Activated CD4-positive, CD25-positive, alpha-beta regulatory T cell treated with anti-CD3 and anti-CD28 coated beads, Interleukin-2, amount 50 U/mL, for 24 hours (primary cell): ENCODE measurements around the gene PCNP.
"Not testable (repeated sequence)": the region's sequence is repeated elsewhere in the genome, so short reads cannot be mapped to it uniquely, and the experiment has no call there.

ENCODE experiments used
- ATAC-seq, 2 donors: fragments of 150-1000 bp; cut with Tn5 transposase; one replicate each; pipeline ENCODE4 v1.10.0; 2021; ENCODE audit warnings: mild to moderate bottlenecking in 1 of 2, moderate library complexity in 1 of 2

PCNP gene, protein sequence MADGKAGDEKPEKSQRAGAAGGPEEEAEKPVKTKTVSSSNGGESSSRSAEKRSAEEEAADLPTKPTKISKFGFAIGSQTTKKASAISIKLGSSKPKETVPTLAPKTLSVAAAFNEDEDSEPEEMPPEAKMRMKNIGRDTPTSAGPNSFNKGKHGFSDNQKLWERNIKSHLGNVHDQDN

DNA sequence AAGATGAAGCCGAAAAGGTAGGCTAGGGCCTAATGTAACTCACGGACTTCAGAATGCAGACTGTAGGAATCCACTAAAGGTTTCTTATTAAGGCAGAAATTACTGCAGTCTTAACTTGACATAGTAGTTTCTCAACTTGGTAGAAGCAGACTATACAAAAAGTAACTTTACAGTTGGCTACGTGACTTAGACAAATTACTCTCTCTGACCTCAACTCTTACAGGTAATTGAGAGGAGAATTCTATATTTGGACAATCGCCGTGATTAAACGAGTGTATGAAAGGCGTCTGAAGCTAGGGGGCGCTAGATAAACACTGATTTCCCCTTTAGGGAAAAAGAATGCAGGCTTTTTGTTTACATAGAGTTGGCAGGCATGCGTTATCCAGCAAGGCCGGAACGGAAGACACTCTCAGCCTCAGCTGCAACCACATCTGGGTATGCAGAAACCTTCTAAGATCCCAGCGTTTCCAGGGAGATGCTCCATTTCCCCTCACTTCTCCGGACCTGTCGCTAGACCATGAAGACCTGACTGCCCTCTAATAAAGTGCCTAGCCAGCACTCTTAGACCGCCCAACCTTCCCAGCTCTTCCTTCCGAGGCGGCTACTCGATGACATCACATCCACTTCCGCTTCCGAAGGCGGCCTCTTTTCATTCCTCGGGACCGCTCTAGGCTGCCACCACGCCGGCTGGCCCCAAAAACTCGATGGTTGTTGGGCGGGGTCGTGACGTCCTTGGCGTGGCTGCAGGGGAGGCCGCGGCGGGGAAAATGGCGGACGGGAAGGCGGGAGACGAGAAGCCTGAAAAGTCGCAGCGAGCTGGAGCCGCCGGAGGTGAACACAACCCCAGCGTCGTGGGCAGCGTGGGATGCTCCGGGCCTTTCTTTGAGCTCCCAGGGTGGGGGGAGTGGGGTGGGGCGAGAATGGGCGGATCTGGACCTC is at the start of gene PCNP:
Gene PCNP (plus strand): TSS at position 732 of the 939 bp plus-strand sequence. CDS start 36 bp downstream, at position 768.
- ATAC-seq = peak; percentile 89 to 90

DNA sequence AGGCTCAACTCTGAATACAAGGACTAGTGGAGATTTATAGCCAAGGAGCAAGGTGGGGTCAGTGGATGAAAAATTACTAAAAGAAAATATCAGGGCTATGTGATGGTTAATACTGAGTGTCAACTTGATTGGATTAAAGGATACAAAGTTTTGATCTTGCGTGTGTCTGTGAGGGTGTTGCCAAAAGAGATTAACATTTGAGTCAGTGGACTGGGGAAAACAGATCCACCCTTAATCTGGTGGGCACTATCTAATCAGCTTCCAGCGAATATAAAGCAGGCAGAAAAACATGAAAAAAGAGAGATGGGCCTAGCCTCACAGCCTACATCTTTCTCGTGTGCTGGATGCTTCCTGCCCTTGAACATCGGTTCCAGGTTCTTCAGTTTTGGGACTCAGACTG is 46.5 kb upstream of the PCNP start:
- no peak for ATAC-seq

DNA sequence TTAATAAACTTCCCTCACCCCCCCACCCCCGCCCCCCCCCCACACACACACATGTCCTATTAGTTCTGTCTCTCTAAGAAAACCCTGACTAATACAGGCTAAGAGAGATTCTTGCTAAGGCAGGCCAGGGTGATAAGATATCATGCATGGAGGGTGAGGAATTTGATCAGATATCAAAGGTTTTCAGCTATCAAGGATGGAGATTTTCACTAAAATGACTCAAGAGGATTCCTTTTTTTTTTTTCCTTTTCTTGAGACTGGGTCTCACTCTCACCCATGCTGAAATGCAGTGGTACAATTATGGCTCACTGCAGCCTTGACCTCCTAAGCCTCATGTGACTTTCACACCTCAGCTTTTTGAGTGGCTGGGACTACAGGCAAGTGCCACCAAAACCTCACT is 46.1 kb upstream of the PCNP start:
- ATAC-seq = no peak

DNA sequence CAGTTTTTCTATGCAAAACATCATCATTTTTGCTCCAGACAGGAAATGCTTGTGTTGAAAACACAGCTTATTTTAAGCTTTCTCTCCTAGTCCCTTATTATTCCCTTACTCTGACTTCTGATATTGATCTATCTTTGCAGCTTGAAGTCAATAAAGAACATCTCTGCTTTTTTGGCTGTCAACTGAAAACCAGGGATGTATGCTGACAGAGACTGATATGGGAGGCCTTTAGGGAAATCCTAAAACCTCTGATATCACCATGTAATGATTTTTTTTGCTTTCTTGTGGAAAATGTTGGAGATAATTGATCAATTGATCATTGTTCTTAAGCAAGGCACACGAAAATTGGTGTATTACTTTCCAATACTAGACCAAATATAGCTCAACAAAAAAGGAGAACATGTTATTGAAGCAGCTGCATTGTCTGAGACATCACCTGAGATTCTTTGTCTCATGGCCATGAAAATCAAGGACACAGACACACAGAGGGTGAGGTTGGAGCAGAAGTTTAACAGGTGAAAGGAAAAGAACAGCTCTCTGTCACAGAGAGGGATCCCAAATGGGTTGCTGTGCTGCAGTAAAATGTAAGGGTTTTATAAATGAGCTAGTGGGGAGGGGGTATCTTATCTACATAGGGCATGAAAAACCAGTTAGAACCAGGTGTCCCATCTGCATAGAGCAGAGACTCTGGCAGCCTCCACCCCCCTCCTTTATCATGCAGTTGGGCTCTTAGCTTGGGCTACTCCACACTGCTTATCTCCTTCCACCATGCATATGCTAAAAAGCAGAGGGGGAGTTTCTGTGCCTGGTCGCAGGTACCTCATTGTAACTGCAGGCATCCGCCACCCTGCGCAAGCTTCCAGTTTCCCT is 43.9 kb upstream of the PCNP start:
- no peak for ATAC-seq

DNA sequence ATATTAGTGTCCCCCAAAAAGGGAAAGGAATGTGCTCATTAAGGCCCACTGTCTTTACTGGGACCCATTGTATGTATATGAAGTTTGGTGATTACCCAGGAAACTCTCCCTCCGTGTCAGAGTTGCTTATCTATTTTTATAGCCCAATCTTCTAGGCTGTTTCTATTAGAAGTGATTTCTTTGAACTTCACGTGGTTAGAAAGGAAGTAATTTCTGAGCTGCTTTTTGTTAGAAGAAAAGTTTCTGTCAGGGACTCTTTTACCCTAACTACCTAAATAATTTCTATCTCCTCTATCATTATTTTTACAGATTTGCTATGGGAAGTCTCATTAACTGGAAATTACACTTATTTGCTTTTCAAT is 43.3 kb upstream of the PCNP start:
- no peak for ATAC-seq

DNA sequence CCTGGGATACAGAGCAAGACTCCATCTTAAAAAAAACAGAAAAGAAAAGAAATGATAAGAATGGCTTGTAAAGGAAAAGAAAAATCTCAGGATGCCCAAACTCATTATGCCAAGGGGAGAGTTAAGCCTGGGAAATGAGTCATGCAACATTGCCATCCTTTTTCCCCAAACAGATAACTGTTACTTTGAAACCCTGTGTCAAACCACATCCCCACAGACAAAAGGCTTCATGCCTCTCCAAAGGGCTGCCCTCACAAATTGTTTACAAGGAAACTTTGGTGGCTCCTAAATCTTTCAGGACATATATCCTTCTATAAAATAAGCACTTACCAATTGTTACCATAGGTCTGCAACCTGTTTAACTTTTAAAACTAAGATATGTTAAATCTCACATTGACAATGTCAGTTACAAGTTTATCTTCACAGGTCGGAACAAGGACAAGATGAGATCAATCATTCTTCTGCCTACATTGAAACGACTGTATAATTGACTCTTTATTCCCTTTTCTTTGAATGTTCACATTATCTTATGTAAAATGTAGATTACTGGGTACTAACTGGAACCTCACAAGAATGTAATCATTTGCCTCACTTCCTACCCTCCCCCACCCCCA is 42.4 kb upstream of the PCNP start:
- no peak for ATAC-seq

DNA sequence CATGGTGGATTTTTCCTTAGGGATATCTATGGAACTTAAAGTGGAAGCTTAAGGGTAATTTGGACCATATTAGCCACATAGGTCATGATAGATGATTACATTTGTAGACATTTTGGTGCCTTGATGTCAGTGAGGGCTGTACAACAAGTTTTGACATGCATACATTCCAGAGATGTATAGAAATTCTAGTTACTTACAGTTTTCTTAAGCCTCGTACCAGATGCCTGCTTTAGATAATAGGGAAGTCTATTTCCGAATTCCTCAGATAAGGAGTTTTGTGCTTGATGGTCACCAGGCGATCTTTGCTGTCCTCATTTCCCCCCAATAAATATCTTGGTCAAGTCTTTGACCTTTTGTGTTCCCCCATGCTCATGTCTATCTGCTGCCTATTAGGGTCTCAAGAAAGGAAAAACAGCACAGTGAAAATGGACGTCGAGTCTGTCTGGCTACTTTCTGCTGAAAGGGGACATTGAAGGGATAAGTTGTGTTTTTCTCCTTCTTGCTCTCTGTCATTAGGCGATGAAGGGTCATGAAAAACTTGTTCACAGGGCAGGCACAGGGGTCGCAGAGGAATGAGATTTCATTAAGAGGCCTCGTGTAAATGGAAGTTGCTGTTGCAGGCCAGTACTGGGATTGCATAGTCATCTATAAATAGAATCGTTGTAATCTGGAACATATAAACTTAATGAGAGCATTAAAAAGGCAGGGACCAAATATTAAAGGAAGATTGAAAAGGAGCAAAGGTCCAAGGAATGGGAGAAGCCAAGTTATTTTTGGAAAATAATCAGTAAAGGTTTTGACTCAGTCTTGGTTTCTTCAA is 41.0 kb upstream of the PCNP start:
- no peak for ATAC-seq

DNA sequence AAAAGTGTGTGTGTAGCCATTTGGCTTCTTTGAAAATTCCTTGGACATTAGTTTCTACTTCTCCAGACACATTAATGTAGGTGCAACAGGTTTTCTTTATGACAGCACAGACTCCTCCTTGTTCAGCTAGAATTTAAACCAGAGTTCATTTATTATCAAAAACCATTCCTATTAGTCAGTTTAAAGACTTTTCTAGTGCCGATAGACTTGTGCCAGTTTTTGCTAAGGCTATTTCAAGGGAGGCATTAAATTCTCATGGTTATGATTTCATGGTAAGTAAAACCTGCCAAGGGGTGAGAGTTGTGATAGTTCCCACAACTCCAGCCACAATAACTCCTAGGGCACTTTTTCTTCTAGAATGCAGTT is 40.4 kb upstream of the PCNP start:
- no peak for ATAC-seq

DNA sequence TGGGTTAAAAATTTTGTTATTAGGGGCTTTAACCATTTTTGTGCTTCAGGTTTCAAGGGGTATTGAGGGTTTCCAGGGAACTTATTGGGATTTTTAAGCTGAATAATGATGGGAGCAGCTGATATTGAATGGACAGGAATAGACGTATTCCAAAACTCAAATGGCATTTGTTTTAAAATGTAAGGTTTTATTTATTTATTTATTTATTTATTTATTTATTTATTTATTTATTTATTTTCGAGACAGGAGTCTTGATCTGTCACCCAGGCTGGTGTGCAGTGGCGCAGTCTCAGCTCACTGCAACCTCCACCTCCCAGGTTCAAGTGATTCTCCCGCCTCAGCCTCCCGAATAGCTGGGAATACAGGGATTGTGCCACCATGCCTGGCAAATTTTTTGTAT is 38.8 kb upstream of the PCNP start:
- ATAC-seq = no peak

DNA sequence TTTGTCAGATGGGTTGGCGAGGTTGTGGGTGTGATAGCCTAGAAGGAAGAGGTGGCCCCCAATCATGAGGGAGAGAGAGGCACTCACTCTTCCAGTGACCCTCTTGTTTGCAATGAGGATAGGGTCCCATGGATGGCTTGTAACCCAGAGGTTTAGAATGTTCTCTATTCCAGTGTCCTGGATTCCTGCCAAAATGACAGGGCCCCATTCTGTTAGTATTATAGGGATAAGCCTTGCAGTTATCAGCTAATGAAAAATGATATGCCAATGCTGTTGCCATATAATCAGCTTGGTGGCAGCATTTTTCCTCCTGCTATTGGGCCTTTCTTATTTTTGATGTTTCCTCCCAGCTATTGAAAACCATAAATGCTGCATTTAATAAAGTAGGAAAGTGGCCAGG is 37.7 kb upstream of the PCNP start:
- no peak for ATAC-seq

DNA sequence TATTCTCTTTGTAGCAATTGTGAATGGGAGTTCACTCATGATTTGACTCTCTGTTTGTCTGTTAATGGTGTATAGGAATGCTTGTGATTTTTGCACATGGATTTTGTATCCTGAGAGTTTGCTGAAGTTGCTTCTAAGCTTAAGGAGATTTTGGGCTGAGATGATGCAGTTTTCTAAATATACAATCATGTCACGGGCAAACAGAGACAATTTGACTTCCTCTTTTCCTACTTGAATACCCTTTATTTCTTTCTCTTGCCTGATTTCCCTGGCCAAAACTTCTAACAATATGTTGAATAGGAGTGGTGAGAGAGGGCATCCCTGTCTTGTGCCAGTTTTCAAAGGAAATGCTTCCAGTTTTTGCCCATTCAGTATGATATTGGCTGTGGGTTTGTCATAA is 37.0 kb upstream of the PCNP start:
- not testable (repeated sequence) for ATAC-seq

DNA sequence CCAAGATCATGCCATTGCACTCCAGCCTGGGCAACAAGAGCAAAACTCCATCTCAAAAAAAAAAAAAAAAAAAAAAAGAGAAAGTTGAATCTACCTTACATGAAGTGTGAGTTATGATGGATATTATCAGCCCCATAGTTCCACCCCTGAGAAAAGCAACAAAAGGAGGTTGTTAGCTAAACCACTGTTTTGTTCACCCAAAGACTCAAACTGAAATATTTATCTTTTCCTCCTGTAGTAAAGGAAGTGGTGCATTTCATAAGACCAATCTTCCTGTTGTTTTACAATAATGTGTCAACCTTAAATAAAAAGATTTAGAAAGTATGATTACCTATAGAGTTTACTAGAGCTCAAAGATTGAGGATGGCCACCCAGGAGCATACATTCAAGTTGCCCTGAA is 31.0 kb upstream of the PCNP start:
- peak; percentile 20 to 44 for ATAC-seq

DNA sequence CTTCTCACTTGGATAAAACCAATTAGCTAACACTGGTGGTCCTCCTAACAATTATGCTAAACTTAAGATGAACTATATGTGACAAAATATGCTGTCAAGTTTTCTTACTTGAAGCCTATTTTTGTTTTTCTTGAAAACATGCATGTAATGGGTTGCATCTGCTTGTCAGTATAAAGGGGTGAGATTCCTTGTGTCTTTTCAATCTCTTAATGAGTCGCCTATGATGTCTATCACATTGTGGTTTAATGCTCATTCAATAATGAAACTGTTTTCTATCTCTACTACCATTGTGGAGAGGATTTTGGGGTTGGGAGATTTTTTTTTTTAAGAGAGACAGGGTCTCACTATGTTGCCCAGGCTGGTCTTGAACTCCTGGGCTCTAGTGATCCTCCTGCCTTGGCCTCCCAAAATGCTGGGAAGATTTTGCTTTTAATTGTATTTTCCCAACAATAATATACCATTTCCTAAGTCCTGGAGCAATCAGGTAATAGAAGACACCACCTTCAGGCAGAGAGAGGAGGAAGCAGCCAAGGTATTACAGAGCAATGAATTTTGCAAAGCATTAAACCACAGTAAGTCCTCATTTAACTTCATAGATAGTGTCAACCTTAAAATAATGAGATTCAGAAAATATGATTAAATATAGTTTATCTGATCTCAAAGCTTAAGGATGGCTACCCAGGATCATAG is 29.7 kb upstream of the PCNP start:
- peak; percentile 61 to 68 for ATAC-seq

DNA sequence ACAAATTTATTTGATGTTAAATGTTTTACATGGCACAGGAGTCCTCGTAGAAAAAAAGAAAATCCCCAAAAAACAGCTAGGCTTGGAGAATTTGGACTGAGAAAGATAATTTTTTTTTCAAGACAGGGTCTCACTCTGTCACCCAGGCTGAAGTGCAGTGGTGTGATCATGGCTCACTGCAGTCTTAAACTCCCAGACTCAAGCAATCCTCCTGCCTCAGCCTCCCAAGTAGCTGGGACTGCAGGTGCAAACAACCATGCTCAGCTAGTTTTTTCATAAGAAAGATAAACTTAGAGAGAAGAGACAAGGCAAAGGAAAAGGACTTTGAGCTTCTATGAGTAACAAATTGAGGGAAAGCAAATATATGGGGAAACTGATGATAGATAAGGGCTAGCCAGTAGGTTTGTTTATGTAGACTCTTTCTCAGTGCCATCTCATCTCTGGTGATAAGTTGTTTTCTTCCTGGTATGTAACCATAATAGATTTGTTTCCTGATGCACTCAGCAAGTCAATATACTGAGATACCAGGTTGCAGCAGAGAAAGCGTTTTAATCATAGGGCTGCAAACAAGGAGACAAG is 25.4 kb upstream of the PCNP start:
- ATAC-seq = no peak

DNA sequence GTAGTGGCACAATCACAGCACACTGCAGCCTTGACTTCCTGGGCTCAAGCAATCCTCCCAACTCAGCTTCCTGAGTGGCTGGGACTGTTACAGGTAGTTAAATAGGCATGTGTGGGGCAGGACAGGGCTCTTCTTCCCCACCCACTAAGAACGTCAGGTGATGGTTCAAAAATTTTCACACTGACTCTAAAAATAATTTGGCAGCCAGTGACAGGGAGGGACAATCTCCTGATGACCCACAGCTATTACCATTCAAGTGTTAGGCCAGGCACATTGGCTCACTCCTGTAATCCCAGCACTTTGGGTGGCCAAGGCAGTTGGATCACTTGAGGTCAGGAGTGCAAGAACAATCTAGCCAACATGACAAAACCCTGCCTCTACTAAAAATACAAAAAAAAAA is 24.5 kb upstream of the PCNP start:
- ATAC-seq = no peak

DNA sequence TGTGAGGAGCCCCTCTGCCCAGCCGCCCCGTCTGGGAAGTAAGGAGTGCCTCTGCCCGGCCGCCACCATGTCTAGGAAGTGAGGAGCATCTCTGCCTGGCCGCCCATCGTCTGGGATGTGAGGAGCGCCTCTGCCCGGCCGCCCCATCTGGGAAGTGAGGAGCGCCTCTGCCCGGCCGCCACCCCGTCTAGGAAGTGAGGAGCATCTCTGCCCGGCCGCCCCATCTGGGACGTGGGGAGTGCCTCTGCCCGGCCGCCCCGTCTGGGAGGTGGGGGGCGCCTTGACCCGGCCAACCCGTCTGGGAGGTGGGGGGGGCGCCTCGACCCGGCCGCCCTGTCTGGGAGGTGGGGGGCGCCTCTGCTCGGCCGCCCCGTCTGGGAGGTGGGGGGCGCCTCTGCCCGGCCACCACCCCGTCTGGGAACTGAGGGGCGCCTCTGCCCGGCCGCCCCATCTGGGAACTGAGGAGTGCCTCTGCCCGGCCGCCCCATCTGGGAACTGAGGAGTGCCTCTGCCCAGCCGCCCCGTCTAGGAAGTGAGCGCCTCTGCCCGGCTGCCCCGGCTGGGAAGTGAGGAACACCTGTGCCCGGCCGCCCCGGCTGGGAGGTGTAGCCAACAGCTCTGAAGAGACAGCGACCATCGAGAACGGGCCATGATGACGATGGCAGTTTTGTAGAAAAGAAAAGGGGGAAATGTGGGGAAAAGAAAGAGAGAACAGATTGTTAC is 22.5 kb upstream of the PCNP start:
- ATAC-seq = not testable (repeated sequence)

DNA sequence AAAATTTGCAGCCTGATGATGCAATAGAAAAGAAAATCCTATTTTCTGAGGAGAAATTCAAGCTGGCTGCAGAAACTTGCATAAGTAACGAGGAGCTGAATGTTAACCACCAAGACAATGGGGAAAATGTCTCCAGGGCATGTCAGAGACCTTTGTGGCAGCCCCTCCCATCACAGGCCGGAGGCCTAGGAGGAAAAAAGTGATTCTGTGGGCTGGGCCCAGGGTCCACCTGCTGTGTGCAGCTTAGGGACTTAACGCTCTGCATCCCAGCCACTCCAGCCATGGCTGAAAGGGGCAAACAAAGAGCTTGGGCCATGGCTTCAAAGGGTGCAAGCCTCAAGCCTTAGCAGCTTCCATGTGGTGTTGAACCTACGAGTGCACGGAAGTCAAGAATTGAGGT is 20.6 kb upstream of the PCNP start:
- not testable (repeated sequence) for ATAC-seq

DNA sequence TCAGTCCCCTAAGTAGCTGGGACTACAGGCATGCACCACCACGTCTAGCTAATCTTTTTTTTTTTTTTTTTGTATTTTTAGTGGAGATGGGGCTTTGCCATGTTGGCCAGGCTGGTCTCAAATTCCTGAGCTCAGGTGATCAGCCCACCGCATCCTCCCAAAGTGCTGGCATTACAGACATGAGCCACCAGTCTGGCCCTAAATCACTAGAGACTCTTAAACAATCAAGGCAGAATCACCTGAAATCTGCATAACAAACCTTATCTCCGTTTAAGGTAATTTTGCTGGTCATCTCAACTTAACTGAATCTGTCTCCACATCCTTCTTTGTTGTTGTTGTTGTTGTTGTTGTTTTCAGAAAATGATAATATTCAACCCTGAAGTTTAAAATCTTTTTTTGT is 17.9 kb upstream of the PCNP start:
- no peak for ATAC-seq

DNA sequence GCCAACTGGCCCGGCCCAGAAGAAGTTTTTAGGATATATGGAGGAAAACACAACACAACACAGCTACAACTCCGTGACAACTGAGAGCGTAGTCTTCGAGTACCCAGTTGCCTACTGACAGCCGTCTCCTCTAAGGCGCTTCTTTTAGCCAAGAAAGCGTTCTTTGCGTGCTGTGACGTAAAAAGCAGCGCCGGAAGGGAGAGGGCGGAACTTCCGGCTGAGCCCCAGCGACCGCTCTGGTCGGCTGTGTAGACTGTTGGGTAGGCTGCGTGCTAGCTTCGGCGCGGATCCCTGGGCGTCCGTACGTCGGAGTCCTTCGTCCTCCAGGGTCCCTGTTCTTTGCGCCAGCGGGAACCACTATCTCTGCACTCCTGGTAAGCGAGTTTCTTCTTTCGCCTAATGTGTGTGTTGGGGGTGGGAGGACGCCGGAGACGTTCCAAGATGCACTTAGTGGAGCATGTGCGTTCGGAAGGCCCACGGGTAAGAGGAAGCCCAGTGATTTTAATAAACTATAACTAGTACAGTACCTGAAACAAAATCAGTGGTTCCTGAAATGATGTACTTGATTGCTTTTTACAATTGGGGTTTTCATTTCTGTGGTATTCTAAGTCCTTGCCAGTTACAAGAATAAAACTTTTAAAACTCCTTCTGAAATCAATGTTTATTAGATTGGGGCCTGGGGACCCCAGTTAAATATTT is 12.2 kb upstream of the PCNP start, which contains the start of gene TRMT10C:
Gene TRMT10C (plus strand): TSS at position 239 of the 699 bp plus-strand sequence. CDS start 2,914 bp downstream, outside the sequence.
- peak; percentile 99 for ATAC-seq
